ENCODE data around the gene EXTL2. TPM values are rescaled to one million over a fixed set of nuclear protein-coding genes. Genes with fewer than 3 reads are reported as not detected.

EXTL2 gene
- total and polyA plus RNA-seq, 2 donors (not counting 3 experiments of a cell fraction or from before 2014, with no cell fraction given), result 19.4 to 30.7 TPM

- Histone ChIP-seq H3K79me2 (ENCODE audit: control insufficient read depth, insufficient read depth, low read length) (peaks cover 35% of the 10 kb centered on the region), H3K36me3 (ENCODE audit: control insufficient read depth in 2 of 2, extremely low read depth in 1 of 2, insufficient read depth in 2 of 2, low read length in 2 of 2) (peaks cover 10 to 26% of the 10 kb centered on the region in 2 experiments), H3K9ac (replicated peaks; ENCODE audit: extremely low read depth, insufficient read depth, low read length) (no peak overlapping the region), H3K9me1 (replicated peaks; ENCODE audit: control insufficient read depth, extremely low read depth, insufficient read depth, low read length) (no peaks in the 10 kb centered on the region), H3K27ac (ENCODE audit: insufficient read depth, low read depth, low read length) (no peak overlapping the region), H2AFZ (ENCODE audit: low read depth, low read length) (no peak overlapping the region), H3K4me2 (ENCODE audit: insufficient read depth, low read length) (no peak overlapping the region), H3K4me3 (replicated peaks in 1 of 3; ENCODE audit: insufficient read depth in 1 of 3, low read depth in 1 of 3, low read length in 3 of 3) (no peak overlapping the region), H3K9me3 (replicated peaks; ENCODE audit: control insufficient read depth, insufficient read depth, low read length) (no peaks in the 10 kb centered on the region), H3K4me1 (ENCODE audit: control insufficient read depth, extremely low read depth, insufficient read depth, low read length) (no peaks in the 10 kb centered on the region), H4K20me1 (replicated peaks; ENCODE audit: control insufficient read depth, extremely low read depth, insufficient read depth, low read length) (no peaks in the 10 kb centered on the region), H3K27me3 (ENCODE audit: control insufficient read depth in 2 of 2, insufficient read depth in 2 of 2, low read length in 2 of 2) (no peaks in the 10 kb centered on the region)
- ChIA-PET POLR2A (no interaction called here), CTCF (no interaction called here)
- no peak for FAIRE-seq
- TF ChIP-seq CTCF (IDR thresholded peaks at IDR 0.05; ENCODE audit: extremely low read depth in 1 of 2, insufficient read depth in 1 of 2, low read depth in 1 of 2, low read length in 2 of 2), result no peak
- BruUV-seq (replicated peaks), result no TSS peak
- no peak for DNase-seq (ENCODE audit: low read depth, low spot score)
- dilution Hi-C loops (cut with MboI; ENCODE audit: extremely low pct_ligation_motif_present, low sequenced_read_pairs) (loop anchor here (25.0 kb wide), 1 partner anchor 407 kb away; no protein-coding TSS in a partner anchor), intact Hi-C loops (cut with micrococcal nuclease) (no loop called here)
Observed at GRCh38 chr1:100905181-100905580, 10.5 kb upstream of the EXTL2 start.

- DNase-seq (ENCODE audit: low read depth, low spot score), result no peak
- Histone ChIP-seq H2AFZ (ENCODE audit: low read depth, low read length) (no peak overlapping the region), H3K79me2 (ENCODE audit: control insufficient read depth, insufficient read depth, low read length) (peaks cover 35% of the 10 kb centered on the region), H3K27me3 (ENCODE audit: control insufficient read depth in 2 of 2, insufficient read depth in 2 of 2, low read length in 2 of 2) (no peaks in the 10 kb centered on the region), H3K9me3 (replicated peaks; ENCODE audit: control insufficient read depth, insufficient read depth, low read length) (no peaks in the 10 kb centered on the region), H3K9me1 (replicated peaks; ENCODE audit: control insufficient read depth, extremely low read depth, insufficient read depth, low read length) (no peaks in the 10 kb centered on the region), H3K4me3 (replicated peaks in 1 of 3; ENCODE audit: insufficient read depth in 1 of 3, low read depth in 1 of 3, low read length in 3 of 3) (no peak overlapping the region), H3K4me2 (ENCODE audit: insufficient read depth, low read length) (no peak overlapping the region), H3K4me1 (ENCODE audit: control insufficient read depth, extremely low read depth, insufficient read depth, low read length) (no peaks in the 10 kb centered on the region), H3K9ac (replicated peaks; ENCODE audit: extremely low read depth, insufficient read depth, low read length) (no peak overlapping the region), H3K27ac (ENCODE audit: insufficient read depth, low read depth, low read length) (no peak overlapping the region), H4K20me1 (replicated peaks; ENCODE audit: control insufficient read depth, extremely low read depth, insufficient read depth, low read length) (no peaks in the 10 kb centered on the region), H3K36me3 (ENCODE audit: control insufficient read depth in 2 of 2, extremely low read depth in 1 of 2, insufficient read depth in 2 of 2, low read length in 2 of 2) (peaks cover 12 to 24% of the 10 kb centered on the region in 2 experiments)
- no peak for TF ChIP-seq MAX (IDR thresholded peaks at IDR 0.05; ENCODE audit: insufficient read depth, insufficient read length)
- TF ChIP-seq MYC (IDR thresholded peaks at IDR 0.05; ENCODE audit: low read depth, low read length), result no peak
- intact Hi-C loops (cut with micrococcal nuclease), result no loop called here
- ChIA-PET CTCF (no interaction called here), POLR2A (no interaction called here)
- FAIRE-seq, result no peak
- dilution Hi-C loops (cut with MboI; ENCODE audit: extremely low pct_ligation_motif_present, low sequenced_read_pairs), result loop anchor here (25.0 kb wide), 1 partner anchor 408 kb away; no protein-coding TSS in a partner anchor
- no TSS peak for BruUV-seq (replicated peaks)
Observed at GRCh38 chr1:100904528-100904927, 9.9 kb upstream of the EXTL2 start.

Measured in endothelial cell of umbilical vein (primary cell).